Loucy (cell line): ENCODE data around the gene LYSMD4.

Experiments
- H2AFZ ChIP-seq: fragments of 200-600 bp; sonication (generic); 2 replicates; pipeline ENCODE4 v1.6.0; 2016; ENCODE audit warnings: antibody characterized with exemption, mild to moderate bottlenecking, low read length, moderate library complexity
- H3F3A ChIP-seq: fragments of 200-600 bp; 2 replicates; pipeline ENCODE4 v1.6.0; 2016; ENCODE audit warnings: antibody characterized with exemption, low read depth, mild to moderate bottlenecking
- H3K27me3 ChIP-seq: fragments of 200-600 bp; sonication (generic); 2 replicates; pipeline ENCODE4 v1.6.1; 2014; ENCODE audit warnings: low read length, mild to moderate bottlenecking; ENCODE audit not compliant: insufficient read depth, poor library complexity, severe bottlenecking
- H3K36me3 ChIP-seq: fragments of 200-600 bp; sonication (generic); 2 replicates; pipeline ENCODE4 v1.6.1; 2016; ENCODE audit warnings: low read length; ENCODE audit not compliant: insufficient read depth
- H3K4me1 ChIP-seq: fragments of 200-600 bp; sonication (generic); 2 replicates; pipeline ENCODE4 v1.5.1; 2014; ENCODE audit warnings: low read length, mild to moderate bottlenecking; ENCODE audit not compliant: insufficient read depth, poor library complexity, severe bottlenecking
- H3K4me2 ChIP-seq: fragments of 200-600 bp; sonication (generic); 2 replicates; pipeline ENCODE4 v1.6.0; 2014; ENCODE audit warnings: antibody characterized with exemption, low read length, low read depth, mild to moderate bottlenecking; ENCODE audit not compliant: poor library complexity, severe bottlenecking
- H3K4me3 ChIP-seq: fragments of 200-600 bp; sonication (generic); 2 replicates; pipeline ENCODE4 v1.5.1; 2014; ENCODE audit warnings: low read length, mild to moderate bottlenecking, mixed read lengths; ENCODE audit not compliant: poor library complexity, severe bottlenecking
- H3K79me2 ChIP-seq: fragments of 200-600 bp; sonication (generic); 2 replicates; pipeline ENCODE4 v1.6.1; 2014; ENCODE audit warnings: low read length; ENCODE audit not compliant: insufficient read depth
- H3K9ac ChIP-seq: fragments of 200-600 bp; sonication (generic); 2 replicates; pipeline ENCODE4 v1.6.0; 2014; ENCODE audit warnings: mild to moderate bottlenecking, low read depth, low read length, moderate library complexity; ENCODE audit not compliant: poor library complexity, severe bottlenecking
- H3K9me2 ChIP-seq: fragments of 200-600 bp; sonication (generic); replicated peaks from 2 replicates; pipeline ENCODE4 v1.6.1; 2016; ENCODE audit warnings: low read depth, low read length, mixed read lengths
- H3K9me3 ChIP-seq: fragments of 200-600 bp; sonication (generic); 2 replicates; pipeline ENCODE4 v1.6.1; 2014; ENCODE audit warnings: mild to moderate bottlenecking, antibody characterized with exemption, low read length, low read depth; ENCODE audit not compliant: insufficient read depth
- H4K20me1 ChIP-seq: fragments of 200-600 bp; sonication (generic); 2 replicates; pipeline ENCODE4 v1.6.0; 2014; ENCODE audit warnings: antibody characterized with exemption, low read length, mild to moderate bottlenecking; ENCODE audit not compliant: insufficient read depth, poor library complexity, severe bottlenecking
- EZH2phosphoT487 ChIP-seq: fragments of 200-600 bp; IDR thresholded peaks from 2 replicates; pipeline ENCODE4 v1.6.1; 2018; ENCODE audit warnings: antibody characterized with exemption, mild to moderate bottlenecking, moderate library complexity, borderline replicate concordance
- TF ChIP-seq, protein P1 (sequence below): fragments of 200-600 bp; sonication (generic); conservative IDR thresholded peaks from 2 replicates; pipeline ENCODE4 v1.5.1; 2014; ENCODE audit warnings: mild to moderate bottlenecking, antibody characterized with exemption, low read length

The LYSMD4 gene

DNA sequence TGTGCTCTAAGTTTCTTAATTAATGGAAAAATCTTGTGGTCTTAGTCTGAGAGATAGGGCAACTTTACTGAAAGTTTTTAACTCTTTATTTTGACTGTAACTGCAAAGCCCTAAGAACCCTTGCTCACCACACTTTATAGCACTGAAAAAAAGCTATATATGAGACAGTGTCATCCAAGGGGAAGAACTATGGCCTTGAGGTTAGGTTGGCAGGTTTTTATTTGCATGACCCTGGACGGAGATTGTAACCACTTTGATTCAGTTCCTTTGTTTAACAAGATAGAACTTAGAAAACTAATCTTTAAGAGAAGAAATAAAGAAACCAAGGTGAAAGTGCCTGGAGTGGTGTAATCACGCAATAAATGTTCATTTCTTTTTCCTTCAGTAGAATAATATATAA is 30.6 kb upstream of the LYSMD4 start:
- Histone ChIP-seq H3F3A (no peaks in the 10 kb centered on the region), H3K9me3 (no peaks in the 10 kb centered on the region), H3K9ac (no peak overlapping the region), H3K4me3 (no peak overlapping the region), H3K79me2 (no peaks in the 10 kb centered on the region), H2AFZ (no peak overlapping the region), H3K4me2 (no peak overlapping the region), H3K27me3 (no peaks in the 10 kb centered on the region), H4K20me1 (no peaks in the 10 kb centered on the region), H3K9me2 (no peaks in the 10 kb centered on the region), H3K4me1 (no peaks in the 10 kb centered on the region), H3K36me3 (no peaks in the 10 kb centered on the region)
- TF ChIP-seq, protein P1, sequence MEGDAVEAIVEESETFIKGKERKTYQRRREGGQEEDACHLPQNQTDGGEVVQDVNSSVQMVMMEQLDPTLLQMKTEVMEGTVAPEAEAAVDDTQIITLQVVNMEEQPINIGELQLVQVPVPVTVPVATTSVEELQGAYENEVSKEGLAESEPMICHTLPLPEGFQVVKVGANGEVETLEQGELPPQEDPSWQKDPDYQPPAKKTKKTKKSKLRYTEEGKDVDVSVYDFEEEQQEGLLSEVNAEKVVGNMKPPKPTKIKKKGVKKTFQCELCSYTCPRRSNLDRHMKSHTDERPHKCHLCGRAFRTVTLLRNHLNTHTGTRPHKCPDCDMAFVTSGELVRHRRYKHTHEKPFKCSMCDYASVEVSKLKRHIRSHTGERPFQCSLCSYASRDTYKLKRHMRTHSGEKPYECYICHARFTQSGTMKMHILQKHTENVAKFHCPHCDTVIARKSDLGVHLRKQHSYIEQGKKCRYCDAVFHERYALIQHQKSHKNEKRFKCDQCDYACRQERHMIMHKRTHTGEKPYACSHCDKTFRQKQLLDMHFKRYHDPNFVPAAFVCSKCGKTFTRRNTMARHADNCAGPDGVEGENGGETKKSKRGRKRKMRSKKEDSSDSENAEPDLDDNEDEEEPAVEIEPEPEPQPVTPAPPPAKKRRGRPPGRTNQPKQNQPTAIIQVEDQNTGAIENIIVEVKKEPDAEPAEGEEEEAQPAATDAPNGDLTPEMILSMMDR = no peak
- TF ChIP-seq EZH2phosphoT487 = no peak

DNA sequence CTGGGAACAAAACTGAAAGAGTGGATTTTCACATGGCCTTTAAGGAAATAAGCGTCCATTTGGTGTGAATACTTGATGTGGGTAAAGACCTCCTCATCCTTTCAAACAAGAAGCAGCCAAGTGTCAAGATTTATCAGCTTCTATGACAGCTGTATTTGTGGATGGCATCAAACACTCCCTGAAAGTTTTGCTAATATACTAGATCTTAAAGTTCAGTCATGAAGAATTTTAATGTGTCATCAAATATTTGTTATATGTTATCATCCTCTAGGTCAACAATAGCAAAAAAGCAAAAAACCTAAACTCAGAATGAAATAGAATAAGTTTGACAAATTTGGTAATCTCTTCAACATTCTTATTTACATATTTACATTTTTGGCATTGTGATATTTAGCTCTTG is 29.1 kb upstream of the LYSMD4 start:
- Histone ChIP-seq H3K9me2 (no peaks in the 10 kb centered on the region), H3F3A (no peaks in the 10 kb centered on the region), H3K36me3 (no peaks in the 10 kb centered on the region), H3K27me3 (no peaks in the 10 kb centered on the region), H4K20me1 (no peaks in the 10 kb centered on the region), H3K4me1 (no peaks in the 10 kb centered on the region), H3K4me2 (no peak overlapping the region), H3K9ac (no peak overlapping the region), H3K4me3 (no peak overlapping the region), H3K79me2 (no peaks in the 10 kb centered on the region), H2AFZ (no peak overlapping the region), H3K9me3 (no peaks in the 10 kb centered on the region)
- TF ChIP-seq, protein P1 = no peak
- TF ChIP-seq EZH2phosphoT487 = no peak

DNA sequence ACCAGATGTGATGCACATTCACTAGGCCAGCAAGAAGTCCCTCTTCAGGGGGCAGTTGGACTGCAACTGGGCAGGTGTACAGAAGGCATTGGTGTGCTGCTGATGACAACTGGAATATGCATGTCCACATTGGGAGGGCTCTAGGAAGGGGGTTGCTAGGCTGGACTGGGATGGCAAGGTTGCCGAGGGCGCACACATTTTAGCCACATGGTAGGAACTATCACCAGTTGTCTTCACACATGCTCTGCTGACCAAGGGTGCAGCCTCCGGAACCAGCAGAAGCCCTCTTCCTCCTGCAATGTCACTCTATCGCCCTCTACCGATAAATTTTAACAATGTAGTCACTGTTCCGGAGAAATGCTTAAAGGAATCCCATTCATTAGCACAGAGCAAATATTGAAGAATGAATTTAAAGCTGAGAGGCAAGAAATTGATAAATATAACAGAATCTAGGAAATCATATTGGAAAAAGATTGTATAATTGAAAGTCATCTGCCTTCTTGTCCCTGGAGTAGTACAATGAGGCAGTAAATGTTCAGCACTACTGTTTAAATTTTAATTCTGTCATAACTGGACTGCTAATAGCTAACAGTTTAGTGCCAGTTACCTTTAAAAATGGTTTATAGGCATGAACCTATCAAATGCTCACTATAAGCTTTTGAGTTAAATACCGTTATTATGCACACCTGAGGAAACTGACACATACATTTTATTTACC is 22.6 kb upstream of the LYSMD4 start:
- Histone ChIP-seq H3K9me3 (no peaks in the 10 kb centered on the region), H3K9ac (no peak overlapping the region), H3K9me2 (no peaks in the 10 kb centered on the region), H3K4me1 (no peaks in the 10 kb centered on the region), H2AFZ (peak overlapping the region; percentile 18; the same call in 1 of the 2 replicates), H3K27me3 (no peaks in the 10 kb centered on the region), H3K4me3 (no peak overlapping the region), H3K79me2 (no peaks in the 10 kb centered on the region), H4K20me1 (no peaks in the 10 kb centered on the region), H3F3A (no peaks in the 10 kb centered on the region), H3K4me2 (no peak overlapping the region), H3K36me3 (no peaks in the 10 kb centered on the region)
- no peak for TF ChIP-seq EZH2phosphoT487
- TF ChIP-seq, protein P1 = peak; percentile 88
